HepG2 (cell line): Measurements from ENCODE around the gene STAT4. TPM values are rescaled to one million over a fixed set of nuclear protein-coding genes. Genes with fewer than 3 reads are reported as not detected.

Source experiments
- ATAC-seq: fragments of 200-7000 bp; cut with Tn5 transposase; 3 replicates; pipeline ENCODE4 v1.9.1; 2020; ENCODE audit warnings: mild to moderate bottlenecking, moderate library complexity
- BruUV-seq: library from RNA; stranded (reverse); fragments of 400-500 nt; replicated peaks from 2 replicates; lab custom pipeline; 2021; lab: Mats Ljungman, UMichigan
- CTCF ChIA-PET: fragments of 300-600 bp; formaldehyde crosslinking; extraction: SDS; loops from one replicate; lab custom pipeline; 2021; ENCODE audit warnings: low total read pairs, inconsistent platforms, low intra/inter-chr PET ratio; lab: Yijun Ruan, JAX
- POLR2A ChIA-PET: fragments of 350-600 bp; sonication (Branson Sonifier 250); formaldehyde crosslinking; loops from one replicate; lab custom pipeline; 2020; ENCODE audit warnings: antibody characterized with exemption, inconsistent platforms; lab: Yijun Ruan, JAX
- DNase-seq: peaks from one replicate; pipeline ENCODE4 v3.0.0-alpha.2; 2015; ENCODE audit warnings: low spot score
- FAIRE-seq: peaks from 3 replicates; lab custom pipeline; 2011; peaks lifted over from hg19 to GRCh38; lab: Jason Lieb, UNC
- H2AFZ ChIP-seq: one replicate; pipeline ENCODE4 v1.6.1; 2011; ENCODE audit warnings: low read length, inconsistent platforms
- H3K27ac ChIP-seq: fragments of 300-600 bp; 3 replicates; pipeline ENCODE4 v1.8.0; 2011; ENCODE audit warnings: mixed run types, mild to moderate bottlenecking, mixed read lengths, low read length, inconsistent platforms; ENCODE audit not compliant: insufficient read depth; ENCODE audit errors: extremely low read length
- H3K27me3 ChIP-seq, 2 experiments: fragments of 200-600 bp in 1 of 2; 2 replicates in 1 of 2; 3 replicates in 1 of 2; pipeline versions ENCODE4 v1.6.0 to v1.8.0; 2011; ENCODE audit warnings: low read length in 2 of 2, mild to moderate bottlenecking in 2 of 2, moderate library complexity in 2 of 2, inconsistent platforms in 1 of 2; ENCODE audit not compliant: insufficient read depth in 2 of 2, control insufficient read depth in 1 of 2
- H3K36me3 ChIP-seq, 2 experiments: fragments of 200-600 bp in 1 of 2; replicated peaks in 1 of 2; 2 replicates in 1 of 2; 3 replicates in 1 of 2; pipeline versions ENCODE4 v1.5.1 to v1.8.0; 2011; ENCODE audit warnings: low read length in 2 of 2, inconsistent platforms in 1 of 2; ENCODE audit not compliant: insufficient read depth in 2 of 2, control insufficient read depth in 1 of 2
- H3K4me1 ChIP-seq: 2 replicates; pipeline ENCODE4 v1.5.1; 2012; ENCODE audit warnings: low read length, inconsistent platforms; ENCODE audit not compliant: insufficient read depth
- H3K4me2 ChIP-seq: 2 replicates; pipeline ENCODE4 v1.6.0; 2011; ENCODE audit warnings: low read depth, low read length, inconsistent platforms
- H3K4me3 ChIP-seq, 3 experiments: fragments of 200-600 bp in 1 of 3; sonication (generic), shearing (Covaris generic) in 1 of 3; replicated peaks in 1 of 3; 2 replicates each; pipeline ENCODE4 v1.5.1; 2011 to 2016; ENCODE audit warnings: low read length in 3 of 3, inconsistent platforms in 2 of 3, low read depth in 2 of 3, mild to moderate bottlenecking in 2 of 3, control low read depth in 1 of 3, mixed read lengths in 1 of 3; ENCODE audit not compliant: insufficient read depth in 1 of 3
- H3K79me2 ChIP-seq: one replicate; pipeline ENCODE4 v1.6.1; 2011; ENCODE audit warnings: low read length, inconsistent platforms; ENCODE audit not compliant: insufficient read depth
- H3K9ac ChIP-seq: 2 replicates; pipeline ENCODE4 v1.6.0; 2011; ENCODE audit warnings: mild to moderate bottlenecking, low read depth, low read length, inconsistent platforms; ENCODE audit not compliant: insufficient read depth
- H3K9me3 ChIP-seq: 2 replicates; pipeline ENCODE4 v1.5.1; 2012; ENCODE audit warnings: mild to moderate bottlenecking, low read length
- H4K20me1 ChIP-seq: 2 replicates; pipeline ENCODE4 v1.6.0; 2011; ENCODE audit warnings: inconsistent platforms, mild to moderate bottlenecking, low read length, moderate library complexity; ENCODE audit not compliant: insufficient read depth
- CEBPB ChIP-seq: IDR thresholded peaks from 2 replicates; pipeline ENCODE4 v1.6.1; 2011; ENCODE audit warnings: low read depth, low read length, improper control_type of control experiment, borderline replicate concordance
- KLF6 ChIP-seq: IDR thresholded peaks from 2 replicates; pipeline ENCODE4 v1.8.0; 2016; ENCODE audit warnings: missing biosample characterization, missing genetic modification reagents
- MTA3 ChIP-seq: sonication (generic); formaldehyde crosslinking; IDR thresholded peaks from 2 replicates; pipeline ENCODE4 v1.4.0; 2020; ENCODE audit warnings: missing genetic modification reagents
- RELA ChIP-seq: sonication (generic); formaldehyde crosslinking; IDR thresholded peaks from 2 replicates; pipeline ENCODE4 v1.4.0; 2020; ENCODE audit warnings: missing genetic modification reagents
- ZNF510 ChIP-seq: sonication (generic); formaldehyde crosslinking; IDR thresholded peaks from 2 replicates; pipeline ENCODE4 v1.4.0; 2020; ENCODE audit warnings: low read depth, mild to moderate bottlenecking, missing genetic modification reagents
- ZNF770 ChIP-seq: sonication (generic); formaldehyde crosslinking; IDR thresholded peaks from 2 replicates; pipeline ENCODE4 v1.5.0; 2020; ENCODE audit warnings: mild to moderate bottlenecking, missing genetic modification reagents
- WGBS: methylation state at CpG from one replicate; pipeline ENCODE4 v1.1.6; 2017; ENCODE audit warnings: low lambda C conversion rate; 5-methylcytosine and 5-hydroxymethylcytosine counted together
- in situ Hi-C: cut with HindIII; loops from 2 replicates; pipeline ENCODE4 v1.10.0; 2017; ENCODE audit warnings: low pct_unique_long_range_greater_than_20kb; ENCODE audit not compliant: extremely low pct_ligation_motif_present
- intact Hi-C: fragments of 100-400 bp; cut with micrococcal nuclease; formaldehyde crosslinking; loops from one replicate; pipeline ENCODE4 v1.10.0; 2022; ENCODE audit not compliant: unreplicated experiment
- polyA plus RNA-seq, 8 experiments: library from polyadenylated mRNA; depleted of rRNA in 3 of 8; stranded (reverse) in 7 of 8; unstranded in 1 of 8; fragments of >200 nt; fragmentation: Illumina TruSeq in 4 of 8; extraction: Trizol in 4 of 8; gene quantifications; 2 replicates each; pipeline versions ENCODE4 v1.2.1 to v1.2.3, GENCODE V29; 2011 to 2016; ENCODE audit warnings: low read depth in 4 of 8, missing spikeins in 1 of 8, mixed read lengths in 1 of 8; ENCODE audit not compliant: insufficient read depth in 1 of 8
- total RNA-seq, 5 experiments: library from RNA; depleted of rRNA; stranded (reverse); fragments of >200 nt; fragmentation: Illumina TruSeq; extraction: Trizol; gene quantifications; 2 replicates each; pipeline ENCODE4 v1.2.3, GENCODE V29; 2016; ENCODE audit warnings: low read depth in 1 of 5

The STAT4 gene
- total and polyA plus RNA-seq, 2 of the 13 experiments (the other 11 are each of a cell fraction or from before 2014, with no cell fraction given): 0.37 TPM; not detected in 1

GRCh38 chr2:191153716-191154115 lies 2.9 kb upstream of the STAT4 start:
- Histone ChIP-seq H3K79me2 (no peaks in the 10 kb centered on the region), H3K27ac (no peak overlapping the region), H3K4me3 (no peak overlapping the region), H4K20me1 (no peaks in the 10 kb centered on the region), H3K36me3 (no peaks in the 10 kb centered on the region), H2AFZ (no peak overlapping the region), H3K4me1 (peaks cover 10% of the 10 kb centered on the region), H3K4me2 (no peak overlapping the region), H3K27me3 (peaks cover 0 to 36% of the 10 kb centered on the region in 2 experiments; a peak in 4 of 5 replicates), H3K9ac (no peak overlapping the region), H3K9me3 (no peaks in the 10 kb centered on the region)
- FAIRE-seq (no peak), DNase-seq (no peak), ATAC-seq (no peak)
- intact Hi-C loops: no loop called here
- 26% methylated on average over 2 of the region's 2 CpGs for WGBS
- POLR2A ChIA-PET: no interaction called here
- TF ChIP-seq KLF6 (CRISPR knock-in tag): no peak
- TF ChIP-seq ZNF770 (CRISPR knock-in tag): no peak
- TF ChIP-seq CEBPB: 0 out of 2 replicates have a peak, but pooled peaks have one; percentile 0
- no peak for TF ChIP-seq ZNF510 (CRISPR knock-in tag)
- no peak for TF ChIP-seq RELA (CRISPR knock-in tag)
- TF ChIP-seq MTA3 (CRISPR knock-in tag): no peak
- in situ Hi-C loops: loop anchor here (5.0 kb wide), 1 partner anchor 101 kb away; no protein-coding TSS in a partner anchor
- CTCF ChIA-PET: interaction anchor here (0.7 to 2.4 kb wide), 2 partner anchors 101 to 158 kb away, joined by 4 to 6 read pairs; no protein-coding TSS in a partner anchor
- no TSS peak for BruUV-seq
